ENCODE measurements around the gene CDHR1. TPM values are rescaled to one million over a fixed set of nuclear protein-coding genes. Genes with fewer than 3 reads are reported as not detected.
A peak's percentile ranks its signal among the peaks of the same experiment; 100 is the strongest.
"Not testable (repeated sequence)": the region's sequence is repeated elsewhere in the genome, so short reads cannot be mapped to it uniquely, and the experiment has no call there.

Gene CDHR1
- polyA plus RNA-seq: 0.42 TPM
- long read RNA-seq, donor 1: 0 reads
- long read RNA-seq, donor 2: 0 reads
- long read RNA-seq, donor 3: 0 reads
- long read RNA-seq, donor 4: 0 reads
- long read RNA-seq, donor 5: 0 reads
- long read RNA-seq, donor 6: 0 reads
- long read RNA-seq, donor 7, partial matches to known transcripts: 0 of 3 reads
- long read RNA-seq, donor 7, other reads (novel, unspliced or antisense): 0 of 3 reads
- long read RNA-seq, donor 8, partial matches to known transcripts: 0 of 2 reads
- long read RNA-seq, donor 8, other reads (novel, unspliced or antisense): 0 of 2 reads
- long read RNA-seq, donor 9: 0 reads
- long read RNA-seq, donor 10, full-length matches to known transcripts: 1 of 1 reads
- long read RNA-seq, donor 10, partial matches to known transcripts: 0 of 1 reads
- long read RNA-seq, donor 10, other reads (novel, unspliced or antisense): 0 of 1 reads
- long read RNA-seq, donor 11: 0 reads

DNA sequence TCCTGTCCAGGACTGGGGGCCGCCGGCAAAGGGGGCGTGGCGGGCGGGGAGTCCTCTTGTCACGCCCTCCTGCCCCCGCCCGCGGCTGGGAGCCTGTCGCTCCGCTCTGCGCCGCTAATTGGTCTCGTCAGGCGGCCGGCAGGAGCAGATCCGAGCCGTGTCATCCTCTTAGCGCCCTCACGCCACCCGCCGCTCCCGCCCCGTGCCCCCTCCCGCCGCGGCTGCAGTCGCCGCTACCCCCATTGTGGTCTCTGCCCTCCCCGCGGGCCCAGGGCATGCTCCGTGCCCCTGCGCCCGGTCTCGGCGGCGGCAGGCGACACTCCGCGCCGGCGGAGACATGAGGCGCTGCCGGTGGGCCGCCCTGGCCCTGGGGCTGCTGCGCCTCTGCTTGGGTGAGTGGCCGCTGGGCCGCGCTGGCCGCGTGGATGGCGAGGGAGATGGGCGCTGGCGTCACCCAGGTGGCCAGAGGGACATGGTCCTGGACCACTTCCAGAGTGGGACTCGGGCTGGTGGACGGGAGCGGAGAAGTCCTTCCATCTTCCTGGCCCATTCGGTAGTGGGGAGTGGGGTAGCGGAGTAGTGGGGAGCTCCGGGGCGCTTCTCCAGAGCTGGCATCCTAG lies at the start of gene CDHR1:
TSS of gene CDHR1 (plus strand) at position 114 of the 620 bp plus-strand sequence. CDS start at position 338, 224 bp downstream.
- Histone ChIP-seq H3K4me1 (ENCODE audit: control insufficient read depth, insufficient read depth, low read length) (peaks cover 31% of the 10 kb centered on the region), H3K9me3 (ENCODE audit: control insufficient read depth, low read depth, low read length) (peaks cover 4% of the 10 kb centered on the region), H3K27me3 (ENCODE audit: control insufficient read depth, insufficient read depth, low read length) (peaks cover 43% of the 10 kb centered on the region), H3K36me3 (ENCODE audit: control insufficient read depth, insufficient read depth, low read length) (no peaks in the 10 kb centered on the region), H3K27ac (ENCODE audit: low read length) (no peak within 1 kb of the TSS), H3K4me3 (ENCODE audit: low read length) (peak within 1 kb of the TSS; percentile 30)
- peak in 1 of 2 donors; percentile 43 for DNase-seq
- no CpG with 5 or more reads among the region's 61 CpGs for WGBS (ENCODE audit: insufficient coverage, low lambda C conversion rate)

DNA sequence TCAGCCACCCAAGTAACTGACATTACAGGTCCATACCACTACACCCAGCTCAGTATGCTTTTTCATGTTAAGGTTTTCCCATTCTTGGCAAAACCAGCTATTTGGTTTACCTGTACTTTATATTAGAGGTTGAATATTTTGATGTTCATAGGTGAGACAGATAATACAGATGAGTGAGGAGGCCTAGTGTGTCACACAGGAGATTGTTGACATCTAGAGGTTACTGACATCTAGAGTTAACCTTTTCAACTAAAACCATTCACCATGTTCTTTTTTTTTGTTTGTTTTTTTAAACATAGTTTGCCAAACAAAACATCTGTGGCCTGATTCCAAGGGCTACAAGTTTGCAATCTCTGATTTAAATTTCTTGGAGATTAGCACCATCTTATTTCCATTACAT lies 47.0 kb upstream of the CDHR1 start:
- Histone ChIP-seq H3K4me3 (ENCODE audit: low read length) (no peak overlapping the region), H3K27ac (ENCODE audit: low read length) (no peak overlapping the region), H3K9me3 (ENCODE audit: control insufficient read depth, low read depth, low read length) (no peaks in the 10 kb centered on the region), H3K4me1 (ENCODE audit: control insufficient read depth, insufficient read depth, low read length) (no peaks in the 10 kb centered on the region), H3K36me3 (ENCODE audit: control insufficient read depth, insufficient read depth, low read length) (peaks cover 71% of the 10 kb centered on the region), H3K27me3 (ENCODE audit: control insufficient read depth, insufficient read depth, low read length) (no peaks in the 10 kb centered on the region)
- DNase-seq: no peak

DNA sequence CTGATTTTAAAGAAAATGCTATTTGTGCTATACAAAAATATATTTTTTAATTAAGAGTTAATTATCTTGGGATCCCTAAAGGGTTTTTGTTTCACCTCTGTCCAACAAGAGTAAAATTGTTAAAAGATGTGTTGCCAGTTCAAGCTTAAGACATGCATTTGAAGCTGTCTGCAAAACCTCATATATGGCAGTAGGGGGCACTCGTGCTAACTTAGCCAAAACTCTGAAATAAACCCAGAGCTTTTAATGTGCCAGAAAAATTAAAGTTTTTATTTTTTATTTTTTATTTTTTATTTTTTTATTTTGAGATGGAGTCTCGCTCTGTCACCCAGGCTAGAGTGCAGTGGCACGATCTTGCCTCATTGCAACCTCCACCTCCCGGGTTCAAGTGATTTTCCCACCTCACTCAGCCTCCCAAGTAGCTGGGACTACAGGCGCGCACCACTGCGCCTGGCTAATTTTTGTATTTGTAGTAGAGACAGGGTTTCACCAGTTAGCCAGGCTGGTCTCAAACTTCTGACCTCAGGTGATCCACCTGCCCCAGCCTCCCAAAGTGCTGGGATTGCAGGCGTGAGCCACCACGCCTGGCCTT lies 46.2 kb upstream of the CDHR1 start:
- H3K27me3 ChIP-seq (ENCODE audit: control insufficient read depth, insufficient read depth, low read length); DNase-seq; H3K27ac ChIP-seq (ENCODE audit: low read length); H3K4me1 ChIP-seq (ENCODE audit: control insufficient read depth, insufficient read depth, low read length); H3K4me3 ChIP-seq (ENCODE audit: low read length); H3K9me3 ChIP-seq (ENCODE audit: control insufficient read depth, low read depth, low read length): not testable (repeated sequence)
- WGBS (ENCODE audit: insufficient coverage, low lambda C conversion rate): 100% methylated on average over 2 of the region's 9 CpGs
- peaks cover 70% of the 10 kb centered on the region for H3K36me3 ChIP-seq (ENCODE audit: control insufficient read depth, insufficient read depth, low read length)

DNA sequence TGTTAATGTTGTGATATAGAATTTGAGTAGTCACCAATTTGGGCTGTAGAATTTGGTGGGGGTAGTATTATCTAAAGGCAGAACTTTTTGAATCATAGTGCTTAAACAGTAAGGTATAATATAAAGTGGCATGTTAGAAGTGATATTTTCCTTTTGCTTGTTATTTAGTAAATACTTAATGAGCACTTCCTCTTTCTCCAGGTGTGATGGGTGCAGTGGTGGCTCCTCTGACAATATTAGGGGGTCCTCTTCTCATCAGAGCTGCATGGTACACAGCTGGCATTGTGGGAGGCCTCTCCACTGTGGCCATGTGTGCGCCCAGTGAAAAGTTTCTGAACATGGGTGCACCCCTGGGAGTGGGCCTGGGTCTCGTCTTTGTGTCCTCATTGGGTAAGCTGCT lies 44.5 kb upstream of the CDHR1 start:
- Histone ChIP-seq H3K27me3 (ENCODE audit: control insufficient read depth, insufficient read depth, low read length) (no peaks in the 10 kb centered on the region), H3K27ac (ENCODE audit: low read length) (no peak overlapping the region), H3K36me3 (ENCODE audit: control insufficient read depth, insufficient read depth, low read length) (peaks cover 67% of the 10 kb centered on the region), H3K4me1 (ENCODE audit: control insufficient read depth, insufficient read depth, low read length) (no peaks in the 10 kb centered on the region), H3K4me3 (ENCODE audit: low read length) (no peak overlapping the region), H3K9me3 (ENCODE audit: control insufficient read depth, low read depth, low read length) (no peaks in the 10 kb centered on the region)
- WGBS (ENCODE audit: insufficient coverage, low lambda C conversion rate): no CpG with 5 or more reads among the region's 2 CpGs
- DNase-seq: no peak

DNA sequence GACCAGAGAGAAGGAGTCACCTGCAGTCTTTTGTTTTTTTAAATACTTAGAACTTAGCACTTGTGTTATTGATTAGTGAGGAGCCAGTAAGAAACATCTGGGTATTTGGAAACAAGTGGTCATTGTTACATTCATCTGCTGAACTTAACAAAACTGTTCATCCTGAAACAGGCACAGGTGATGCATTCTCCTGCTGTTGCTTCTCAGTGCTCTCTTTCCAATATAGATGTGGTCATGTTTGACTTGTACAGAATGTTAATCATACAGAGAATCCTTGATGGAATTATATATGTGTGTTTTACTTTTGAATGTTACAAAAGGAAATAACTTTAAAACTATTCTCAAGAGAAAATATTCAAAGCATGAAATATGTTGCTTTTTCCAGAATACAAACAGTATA lies 41.6 kb upstream of the CDHR1 start:
- DNase-seq: no peak
- no peaks in the 10 kb centered on the region for H3K27me3 ChIP-seq (ENCODE audit: control insufficient read depth, insufficient read depth, low read length)
- no peaks in the 10 kb centered on the region for H3K9me3 ChIP-seq (ENCODE audit: control insufficient read depth, low read depth, low read length)
- H3K4me1 ChIP-seq (ENCODE audit: control insufficient read depth, insufficient read depth, low read length): no peaks in the 10 kb centered on the region
- H3K27ac ChIP-seq (ENCODE audit: low read length): no peak overlapping the region
- H3K4me3 ChIP-seq (ENCODE audit: low read length): no peak overlapping the region
- H3K36me3 ChIP-seq (ENCODE audit: control insufficient read depth, insufficient read depth, low read length): peaks cover 45% of the 10 kb centered on the region

DNA sequence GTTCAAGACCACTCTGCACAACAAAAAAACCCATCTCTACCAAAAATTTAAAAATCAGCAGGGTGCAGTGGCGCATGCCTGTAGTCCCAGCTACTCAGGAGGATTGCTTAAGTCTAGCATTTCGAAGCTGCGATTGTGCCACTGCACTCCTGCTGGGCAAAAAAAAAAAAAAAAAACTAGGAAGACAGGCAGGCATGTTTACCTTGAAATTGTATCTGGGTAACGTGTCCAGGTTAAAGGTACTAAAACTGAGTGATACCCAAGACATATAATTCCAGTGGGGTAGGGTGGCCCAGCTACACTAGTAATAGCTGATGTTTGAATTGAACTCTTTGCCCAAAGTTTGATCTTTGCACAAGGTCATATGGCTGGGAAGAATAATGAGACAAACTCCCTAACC lies 38.8 kb upstream of the CDHR1 start:
- WGBS (ENCODE audit: insufficient coverage, low lambda C conversion rate): no CpG with 5 or more reads among the region's 4 CpGs
- no peak for DNase-seq

DNA sequence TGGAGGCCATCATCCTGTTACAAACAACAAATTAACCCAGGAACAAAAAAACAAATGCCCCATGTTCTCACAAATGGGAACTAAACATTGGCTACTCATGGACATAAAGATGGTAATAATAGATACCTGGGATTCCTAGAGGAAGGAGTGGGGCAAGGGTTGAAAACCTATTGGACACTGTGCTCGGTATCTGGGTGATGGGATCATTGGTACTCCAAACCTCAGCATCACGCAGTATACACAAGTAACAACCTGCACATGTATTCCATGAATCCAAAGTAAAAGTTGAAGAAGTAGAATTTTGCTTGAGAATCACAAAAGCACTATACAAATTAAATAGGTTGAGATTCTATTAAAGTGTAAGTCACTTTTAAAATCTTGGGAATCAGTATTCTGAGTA lies 38.3 kb upstream of the CDHR1 start:
- DNase-seq: no peak
- H3K9me3 ChIP-seq (ENCODE audit: control insufficient read depth, low read depth, low read length): no peaks in the 10 kb centered on the region
- peaks cover 27% of the 10 kb centered on the region for H3K36me3 ChIP-seq (ENCODE audit: control insufficient read depth, insufficient read depth, low read length)
- peaks cover 7% of the 10 kb centered on the region for H3K4me1 ChIP-seq (ENCODE audit: control insufficient read depth, insufficient read depth, low read length)
- no peak overlapping the region for H3K4me3 ChIP-seq (ENCODE audit: low read length)
- H3K27ac ChIP-seq (ENCODE audit: low read length): no peak overlapping the region
- H3K27me3 ChIP-seq (ENCODE audit: control insufficient read depth, insufficient read depth, low read length): no peaks in the 10 kb centered on the region
- no CpG with 5 or more reads among the region's 2 CpGs for WGBS (ENCODE audit: insufficient coverage, low lambda C conversion rate)

More for the DNA sequence above, 38.8 kb upstream of the CDHR1 start:
- H3K27ac ChIP-seq (ENCODE audit: low read length): no peak overlapping the region
- H3K9me3 ChIP-seq (ENCODE audit: control insufficient read depth, low read depth, low read length): no peaks in the 10 kb centered on the region
- H3K27me3 ChIP-seq (ENCODE audit: control insufficient read depth, insufficient read depth, low read length): no peaks in the 10 kb centered on the region
- no peak overlapping the region for H3K4me3 ChIP-seq (ENCODE audit: low read length)
- H3K36me3 ChIP-seq (ENCODE audit: control insufficient read depth, insufficient read depth, low read length): peaks cover 32% of the 10 kb centered on the region
- H3K4me1 ChIP-seq (ENCODE audit: control insufficient read depth, insufficient read depth, low read length): peaks cover 7% of the 10 kb centered on the region

DNA sequence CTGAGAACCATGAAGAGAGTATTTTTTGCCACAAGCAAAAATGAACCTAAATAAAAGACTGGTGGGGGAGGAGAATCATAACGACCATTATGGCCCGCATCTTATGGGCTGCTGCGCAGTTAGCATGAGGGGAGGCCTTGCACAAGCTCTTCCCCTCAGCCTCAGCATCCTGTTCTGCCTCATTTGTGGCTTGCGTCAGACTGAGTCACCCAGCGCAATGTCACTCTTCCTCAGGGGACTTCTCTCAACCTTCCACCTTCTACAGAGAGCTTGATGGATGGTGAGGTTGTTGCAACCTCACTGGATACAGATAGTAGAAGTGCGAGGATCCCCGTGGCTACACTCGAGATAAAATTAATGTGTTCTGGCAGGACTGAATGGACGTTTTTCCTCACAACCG lies 37.6 kb upstream of the CDHR1 start:
- peaks cover 7% of the 10 kb centered on the region for H3K4me1 ChIP-seq (ENCODE audit: control insufficient read depth, insufficient read depth, low read length)
- no peaks in the 10 kb centered on the region for H3K9me3 ChIP-seq (ENCODE audit: control insufficient read depth, low read depth, low read length)
- no peak overlapping the region for H3K4me3 ChIP-seq (ENCODE audit: low read length)
- no peak for DNase-seq
- peaks cover 24% of the 10 kb centered on the region for H3K36me3 ChIP-seq (ENCODE audit: control insufficient read depth, insufficient read depth, low read length)
- H3K27ac ChIP-seq (ENCODE audit: low read length): no peak overlapping the region
- 73% methylated on average over 5 of the region's 10 CpGs for WGBS (ENCODE audit: insufficient coverage, low lambda C conversion rate)
- no peaks in the 10 kb centered on the region for H3K27me3 ChIP-seq (ENCODE audit: control insufficient read depth, insufficient read depth, low read length)

DNA sequence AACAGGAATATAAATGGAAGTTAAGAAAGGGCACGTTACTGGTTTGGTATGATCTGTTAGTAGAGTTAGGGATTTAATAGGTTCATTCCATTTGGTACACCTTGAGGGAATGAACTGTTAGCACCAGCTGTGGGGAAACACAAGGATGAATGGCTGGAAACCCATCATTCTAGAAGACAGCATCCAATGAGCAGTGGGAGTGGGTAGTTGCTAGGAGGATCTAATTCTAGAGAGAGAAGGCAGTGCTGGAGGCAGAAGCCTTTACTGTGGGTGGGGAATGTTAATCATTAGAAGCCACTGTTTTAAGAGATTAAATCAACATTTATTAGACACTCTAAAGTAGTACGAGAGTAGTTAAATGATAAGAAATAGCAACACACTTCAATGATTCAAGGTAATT lies 36.3 kb upstream of the CDHR1 start:
- H3K4me1 ChIP-seq (ENCODE audit: control insufficient read depth, insufficient read depth, low read length): peaks cover 7% of the 10 kb centered on the region
- H3K27ac ChIP-seq (ENCODE audit: low read length): no peak overlapping the region
- 69% methylated on average over 2 of the region's 2 CpGs for WGBS (ENCODE audit: insufficient coverage, low lambda C conversion rate)
- H3K4me3 ChIP-seq (ENCODE audit: low read length): no peak overlapping the region
- no peaks in the 10 kb centered on the region for H3K27me3 ChIP-seq (ENCODE audit: control insufficient read depth, insufficient read depth, low read length)
- DNase-seq: no peak
- no peaks in the 10 kb centered on the region for H3K9me3 ChIP-seq (ENCODE audit: control insufficient read depth, low read depth, low read length)
- H3K36me3 ChIP-seq (ENCODE audit: control insufficient read depth, insufficient read depth, low read length): peaks cover 16% of the 10 kb centered on the region

DNA sequence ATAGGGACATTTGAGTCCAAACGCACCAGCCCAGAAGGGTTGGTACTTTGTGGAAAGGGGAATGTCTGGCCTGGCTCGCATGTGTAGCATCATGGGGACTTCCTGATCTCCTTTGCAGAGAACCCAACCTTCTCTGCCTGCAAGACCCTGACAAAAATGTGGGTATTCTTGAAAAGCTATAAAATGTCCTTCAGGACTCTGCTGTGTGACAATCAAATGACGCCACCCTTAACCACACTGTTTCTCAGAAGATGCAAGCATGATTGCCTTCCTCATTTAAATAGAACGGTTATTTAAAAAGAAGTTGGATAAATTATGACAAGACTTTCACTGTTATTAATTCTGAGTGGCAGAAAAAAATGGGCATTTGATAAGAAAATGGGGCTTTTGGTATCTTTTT lies 35.8 kb upstream of the CDHR1 start:
- Histone ChIP-seq H3K36me3 (ENCODE audit: control insufficient read depth, insufficient read depth, low read length) (peaks cover 11% of the 10 kb centered on the region), H3K9me3 (ENCODE audit: control insufficient read depth, low read depth, low read length) (no peaks in the 10 kb centered on the region), H3K27me3 (ENCODE audit: control insufficient read depth, insufficient read depth, low read length) (no peaks in the 10 kb centered on the region), H3K27ac (ENCODE audit: low read length) (no peak overlapping the region), H3K4me1 (ENCODE audit: control insufficient read depth, insufficient read depth, low read length) (peaks cover 7% of the 10 kb centered on the region), H3K4me3 (ENCODE audit: low read length) (no peak overlapping the region)
- WGBS (ENCODE audit: insufficient coverage, low lambda C conversion rate): 100% methylated on average over 1 of the region's 4 CpGs
- DNase-seq: no peak

Measured in large intestine (tissue), 12 donors.